Small intestine (tissue), 4 donors: ENCODE data around the gene RPL41. TPM values are rescaled to one million over a fixed set of nuclear protein-coding genes. Genes with fewer than 3 reads are reported as not detected.

Experiments
- polyA plus RNA-seq, 4 donors: library from polyadenylated mRNA; stranded (reverse) in 3 of 4; unstranded in 1 of 4; fragments of 200-250 nt in 3 of 4; fragments of 120-200 nt in 1 of 4; gene quantifications; one replicate each; pipeline versions ENCODE4 v1.2.1 to v1.2.3, GENCODE V29; 2013
- donor health status: healthy with polysubstance abuse.
- donor health status: Bipolar disorder and iron deficiency.
- donor health status: healthy.

Gene RPL41
- polyA plus RNA-seq, 4 donors = 3,267 to 7,277 (median 5,942) TPM

Other genes starting within 250 kb of the RPL41 start
- gene PYM1, start 188.7 kb upstream of the RPL41 start, polyA plus RNA-seq = 10 to 100 TPM; 35.5 to 85.7 (median 61.4) TPM
- gene DGKA, start 185.5 kb upstream of the RPL41 start, polyA plus RNA-seq = 100 to 1,000 TPM in 2 of 4 donors, 10 to 100 TPM in 2; 14.4 to 386 (median 180) TPM
- 1 to 10 TPM; 1.8 to 6.3 (median 2.7) TPM for gene PMEL, start 150.6 kb upstream of the RPL41 start, polyA plus RNA-seq
- 10 to 100 TPM in 2 of 4 donors, 1 to 10 TPM in 2; 7.6 to 69.3 (median 15.3) TPM for gene CDK2, start 149.8 kb upstream of the RPL41 start, polyA plus RNA-seq
- 100 to 1,000 TPM in 1 of 4 donors, 10 to 100 TPM in 3; 45.8 to 119 (median 48.5) TPM for gene RAB5B, start 142.6 kb upstream of the RPL41 start, polyA plus RNA-seq
- 10 to 100 TPM in 3 of 4 donors, 1 to 10 TPM in 1; 7.3 to 51.2 (median 13.6) TPM for gene SUOX, start 119.4 kb upstream of the RPL41 start, polyA plus RNA-seq
- gene IKZF4, start 95.6 kb upstream of the RPL41 start, polyA plus RNA-seq = 10 to 100 TPM in 1 of 4 donors, 1 to 10 TPM in 3; 1.1 to 16.1 (median 1.6) TPM
- 1,000 to 10,000 TPM in 3 of 4 donors, 100 to 1,000 TPM in 1; 253 to 1,993 (median 1,176) TPM for gene RPS26, start 74.7 kb upstream of the RPL41 start, polyA plus RNA-seq
- gene ERBB3, start 36.5 kb upstream of the RPL41 start, polyA plus RNA-seq = 100 to 1,000 TPM in 2 of 4 donors, 10 to 100 TPM in 2; 53.0 to 436 (median 106) TPM
- 100 to 1,000 TPM in 2 of 4 donors, 10 to 100 TPM in 2; 63.7 to 156 (median 93.2) TPM for gene PA2G4, start 12.1 kb upstream of the RPL41 start, polyA plus RNA-seq
- 1 to 10 TPM; 1.1 to 4.0 (median 2.1) TPM for gene ZC3H10, start 1.6 kb downstream of the RPL41 start, polyA plus RNA-seq
- 10 to 100 TPM in 2 of 4 donors, 1 to 10 TPM in 2; 2.7 to 51.8 (median 23.7) TPM for gene ESYT1, start 11.6 kb downstream of the RPL41 start, polyA plus RNA-seq
- gene MYL6B, start 36.0 kb downstream of the RPL41 start, polyA plus RNA-seq = 10 to 100 TPM; 24.8 to 49.7 (median 29.9) TPM
- 1,000 to 10,000 TPM; 1,147 to 4,316 (median 2,966) TPM for gene MYL6, start 41.7 kb downstream of the RPL41 start, polyA plus RNA-seq
- gene SMARCC2, start 72.8 kb downstream of the RPL41 start, polyA plus RNA-seq = 10 to 100 TPM; 18.6 to 67.5 (median 25.7) TPM
- gene RNF41, start 105.3 kb downstream of the RPL41 start, polyA plus RNA-seq = 10 to 100 TPM; 11.4 to 31.2 (median 18.3) TPM
- gene NABP2, start 107.7 kb downstream of the RPL41 start, polyA plus RNA-seq = 10 to 100 TPM; 28.7 to 47.4 (median 34.5) TPM
- 100 to 1,000 TPM; 178 to 689 (median 367) TPM for gene SLC39A5, start 113.4 kb downstream of the RPL41 start, polyA plus RNA-seq
- 10 to 100 TPM in 2 of 4 donors, 1 to 10 TPM in 2; 5.1 to 23.9 (median 10.3) TPM for gene ANKRD52, start 141.8 kb downstream of the RPL41 start, polyA plus RNA-seq
- gene COQ10A, start 150.3 kb downstream of the RPL41 start, polyA plus RNA-seq = 10 to 100 TPM in 2 of 4 donors, 1 to 10 TPM in 2; 5.4 to 10.5 (median 8.0) TPM
- gene CS, start 183.7 kb downstream of the RPL41 start, polyA plus RNA-seq = 100 to 1,000 TPM in 3 of 4 donors, 10 to 100 TPM in 1; 94.6 to 138 (median 117) TPM
- gene CNPY2, start 199.4 kb downstream of the RPL41 start, polyA plus RNA-seq = 100 to 1,000 TPM in 3 of 4 donors, 10 to 100 TPM in 1; 80.0 to 195 (median 134) TPM
- gene PAN2, start 217.4 kb downstream of the RPL41 start, polyA plus RNA-seq = 10 to 100 TPM; 20.8 to 84.2 (median 31.1) TPM
- under 1 TPM in 2 of 4 donors, not detected in 2; 0.57 to 0.92 TPM for gene IL23A, start 222.3 kb downstream of the RPL41 start, polyA plus RNA-seq
- 100 to 1,000 TPM in 1 of 4 donors, 10 to 100 TPM in 3; 28.9 to 120 (median 42.7) TPM for gene STAT2, start 243.5 kb downstream of the RPL41 start, polyA plus RNA-seq
- under 1 TPM in 1 of 4 donors, not detected in 3; 0.19 TPM for gene APOF, start 246.2 kb downstream of the RPL41 start, polyA plus RNA-seq